Parathyroid adenoma (tissue), 2 donors: ENCODE measurements around the gene RFT1.

Experiments used
- H2AFZ ChIP-seq: fragments of 300-600 bp; sonication (generic); one replicate; pipeline ENCODE4 v1.7.0; 2017; ENCODE audit warnings: antibody characterized with exemption, mild to moderate bottlenecking
- H3K27ac ChIP-seq: fragments of 300-600 bp; sonication (generic); one replicate; pipeline ENCODE4 v1.7.0; 2017
- H3K27me3 ChIP-seq: fragments of 300-600 bp; sonication (generic); one replicate; pipeline ENCODE4 v1.7.0; 2017; ENCODE audit warnings: low read length; ENCODE audit not compliant: control insufficient read depth, insufficient read depth
- H3K36me3 ChIP-seq: fragments of 300-600 bp; sonication (generic); one replicate; pipeline ENCODE4 v1.7.0; 2017; ENCODE audit warnings: low read length; ENCODE audit not compliant: control insufficient read depth, insufficient read depth
- H3K4me1 ChIP-seq: fragments of 300-600 bp; sonication (generic); one replicate; pipeline ENCODE4 v1.7.0; 2017; ENCODE audit warnings: control low read depth
- H3K4me2 ChIP-seq: fragments of 300-600 bp; sonication (generic); one replicate; pipeline ENCODE4 v1.7.0; 2017; ENCODE audit warnings: low read length
- H3K4me3 ChIP-seq: fragments of 300-600 bp; sonication (generic); one replicate; pipeline ENCODE4 v1.7.0; 2017; ENCODE audit warnings: low read depth, low read length
- H3K79me2 ChIP-seq: fragments of 300-600 bp; sonication (generic); one replicate; pipeline ENCODE4 v1.7.0; 2017; ENCODE audit warnings: control low read depth
- H3K9ac ChIP-seq: fragments of 300-600 bp; sonication (generic); one replicate; pipeline ENCODE4 v1.7.0; 2017; ENCODE audit warnings: mild to moderate bottlenecking
- H3K9me3 ChIP-seq: fragments of 300-600 bp; sonication (generic); one replicate; pipeline ENCODE4 v1.7.0; 2017; ENCODE audit warnings: low read length; ENCODE audit not compliant: control insufficient read depth
- CTCF ChIP-seq: fragments of 300-600 bp; sonication (generic); IDR thresholded peaks from one replicate; pipeline ENCODE4 v1.7.0; 2017; ENCODE audit warnings: antibody characterized with exemption, mild to moderate bottlenecking
- donor health status: primary hyperparathyroidism.

RFT1 gene

GRCh38 chr3:53163444-53164387 is 33.5 kb upstream of the RFT1 start:
- H3K4me2 ChIP-seq: no peak overlapping the region
- no peak overlapping the region for H2AFZ ChIP-seq
- H3K27ac ChIP-seq: peak overlapping the region; percentile 37
- peaks cover 26% of the 10 kb centered on the region for H3K4me1 ChIP-seq
- H3K9ac ChIP-seq: no peak overlapping the region
- no peaks in the 10 kb centered on the region for H3K36me3 ChIP-seq
- TF ChIP-seq CTCF: no peak
- peaks cover 6% of the 10 kb centered on the region for H3K79me2 ChIP-seq
- H3K9me3 ChIP-seq: no peaks in the 10 kb centered on the region
- no peak overlapping the region for H3K4me3 ChIP-seq
- no peaks in the 10 kb centered on the region for H3K27me3 ChIP-seq

GRCh38 chr3:53162672-53163443 is 32.6 kb upstream of the RFT1 start:
- H3K36me3 ChIP-seq: no peaks in the 10 kb centered on the region
- no peak for TF ChIP-seq CTCF
- H3K27me3 ChIP-seq: no peaks in the 10 kb centered on the region
- peaks cover 28% of the 10 kb centered on the region for H3K4me1 ChIP-seq
- no peak overlapping the region for H2AFZ ChIP-seq
- H3K9me3 ChIP-seq: no peaks in the 10 kb centered on the region
- no peak overlapping the region for H3K4me2 ChIP-seq
- H3K4me3 ChIP-seq: no peak overlapping the region
- H3K79me2 ChIP-seq: peaks cover under 1% of the 10 kb centered on the region
- H3K9ac ChIP-seq: no peak overlapping the region
- H3K27ac ChIP-seq: peak overlapping the region; percentile 47

- H3K36me3 ChIP-seq: no peaks in the 10 kb centered on the region
- peaks cover 29% of the 10 kb centered on the region for H3K4me1 ChIP-seq
- no peaks in the 10 kb centered on the region for H3K27me3 ChIP-seq
- no peak overlapping the region for H3K9ac ChIP-seq
- H3K79me2 ChIP-seq: no peaks in the 10 kb centered on the region
- H3K4me3 ChIP-seq: peak overlapping the region; percentile 8
- H3K4me2 ChIP-seq: peak overlapping the region; percentile 84
- no peaks in the 10 kb centered on the region for H3K9me3 ChIP-seq
- no peak for TF ChIP-seq CTCF
- no peak overlapping the region for H2AFZ ChIP-seq
- peak overlapping the region; percentile 72 for H3K27ac ChIP-seq
Measured at GRCh38 chr3:53161820-53162671, 31.8 kb upstream of the RFT1 start.

- Histone ChIP-seq H3K9ac (peak overlapping the region; percentile 33), H3K4me1 (peaks cover 27% of the 10 kb centered on the region), H3K36me3 (no peaks in the 10 kb centered on the region), H3K79me2 (no peaks in the 10 kb centered on the region), H3K27me3 (no peaks in the 10 kb centered on the region), H3K4me3 (peak overlapping the region; percentile 58), H3K4me2 (peak overlapping the region; percentile 84), H3K9me3 (no peaks in the 10 kb centered on the region), H2AFZ (peak overlapping the region; percentile 75), H3K27ac (peak overlapping the region; percentile 72)
- TF ChIP-seq CTCF: no peak
Measured at GRCh38 chr3:53161450-53161819, 31.2 kb upstream of the RFT1 start.
